SIG-M5 treated with dmso at 0.1 percent for 504 hours (cell line): ENCODE data around the gene PIGU.

Source experiments
- DNase-seq: peaks from one replicate; lab custom pipeline; 2025; ENCODE audit not compliant: unreplicated experiment; lab: John Stamatoyannopoulos, UW

The PIGU gene

GRCh38 chr20:34560141-34560523, 116.8 kb downstream of the PIGU start:
- no peak for DNase-seq

GRCh38 chr20:34559311-34560140, 117.4 kb downstream of the PIGU start:
- DNase-seq: no peak

- no peak for DNase-seq
Measured at GRCh38 chr20:34558320-34559218, 118.3 kb downstream of the PIGU start, which contains the start of gene MAP1LC3A. TSS of gene MAP1LC3A (plus strand) at chr20:34558718. CDS start at chr20:34558869, 151 bp downstream.

- no peak for DNase-seq
Measured at GRCh38 chr20:34557936-34558319, 119.0 kb downstream of the PIGU start.

GRCh38 chr20:34553366-34553867, 123.5 kb downstream of the PIGU start:
- no peak for DNase-seq

GRCh38 chr20:34552569-34552968, 124.3 kb downstream of the PIGU start:
- DNase-seq: no peak

- DNase-seq: no peak
Measured at GRCh38 chr20:34549929-34550305, 127.0 kb downstream of the PIGU start.

GRCh38 chr20:34549291-34549928, 127.5 kb downstream of the PIGU start:
- peak; percentile 31 for DNase-seq

GRCh38 chr20:34547844-34548613, 128.9 kb downstream of the PIGU start:
- no peak for DNase-seq

- DNase-seq: no peak
Measured at GRCh38 chr20:34546751-34547181, 130.1 kb downstream of the PIGU start.

- no peak for DNase-seq
Measured at GRCh38 chr20:34544109-34544796, 132.6 kb downstream of the PIGU start.

- DNase-seq: no peak
Measured at GRCh38 chr20:34543463-34544056, 133.3 kb downstream of the PIGU start.

GRCh38 chr20:34542439-34542838, 134.5 kb downstream of the PIGU start:
- DNase-seq: no peak

- no peak for DNase-seq
Measured at GRCh38 chr20:34541917-34542316, 135.0 kb downstream of the PIGU start.

- DNase-seq: no peak
Measured at GRCh38 chr20:34541264-34541901, 135.5 kb downstream of the PIGU start.

GRCh38 chr20:34540596-34541263, 136.2 kb downstream of the PIGU start:
- DNase-seq: no peak

GRCh38 chr20:34539756-34540155, 137.1 kb downstream of the PIGU start:
- DNase-seq: no peak

GRCh38 chr20:34538671-34539123, 138.2 kb downstream of the PIGU start:
- DNase-seq: peak; percentile 53
